WTC11 (cell line): ENCODE measurements around the gene SH3PXD2A.

Experiments used
- CBFB ChIP-seq: sonication (generic); formaldehyde crosslinking; IDR thresholded peaks from 2 replicates; pipeline ENCODE4 v1.8.1; 2022; ENCODE audit warnings: mild to moderate bottlenecking, low read depth, missing genetic modification reagents
- CREM ChIP-seq: sonication (generic); formaldehyde crosslinking; IDR thresholded peaks from 2 replicates; pipeline ENCODE4 v1.8.1; 2022; ENCODE audit warnings: mild to moderate bottlenecking, missing genetic modification reagents, moderate library complexity
- FOXK1 ChIP-seq: sonication (generic); formaldehyde crosslinking; IDR thresholded peaks from 2 replicates; pipeline ENCODE4 v1.8.0; 2022; ENCODE audit warnings: mild to moderate bottlenecking, moderate library complexity, missing genetic modification reagents
- FOXP1 ChIP-seq: sonication (generic); formaldehyde crosslinking; IDR thresholded peaks from 2 replicates; pipeline ENCODE4 v1.8.0; 2022; ENCODE audit warnings: missing genetic modification reagents, mild to moderate bottlenecking, moderate library complexity, borderline replicate concordance
- GRHL2 ChIP-seq: fragments of 250-450 bp; sonication (Bioruptor Pico); IDR thresholded peaks from 2 replicates; pipeline ENCODE4 v1.8.0; 2022; ENCODE audit warnings: mild to moderate bottlenecking, moderate library complexity; ENCODE audit not compliant: insufficient replicate concordance, severe bottlenecking
- NFE2L1 ChIP-seq: sonication (generic); formaldehyde crosslinking; IDR thresholded peaks from 2 replicates; pipeline ENCODE4 v1.8.1; 2023; ENCODE audit warnings: missing genetic modification reagents
- NR2C2 ChIP-seq: sonication (generic); formaldehyde crosslinking; IDR thresholded peaks from 2 replicates; pipeline ENCODE4 v1.8.0; 2022; ENCODE audit warnings: mild to moderate bottlenecking, missing genetic modification reagents
- NR3C1 ChIP-seq: sonication (generic); formaldehyde crosslinking; conservative IDR thresholded peaks from 2 replicates; pipeline ENCODE4 v1.8.1; 2023; ENCODE audit warnings: low read depth, mild to moderate bottlenecking, missing genetic modification reagents
- SP1 ChIP-seq: sonication (generic); formaldehyde crosslinking; conservative IDR thresholded peaks from 2 replicates; pipeline ENCODE4 v1.8.1; 2022; ENCODE audit warnings: missing genetic modification reagents
- TF ChIP-seq, protein P1 (sequence below): sonication (generic); formaldehyde crosslinking; conservative IDR thresholded peaks from 2 replicates; pipeline ENCODE4 v1.8.1; 2022; ENCODE audit warnings: mild to moderate bottlenecking, missing genetic modification reagents
- TF ChIP-seq, protein P2 (sequence below): sonication (generic); formaldehyde crosslinking; IDR thresholded peaks from 2 replicates; pipeline ENCODE4 v1.8.1; 2022; ENCODE audit warnings: mild to moderate bottlenecking, missing genetic modification reagents, moderate library complexity, borderline replicate concordance
- TF ChIP-seq, protein P3 (sequence below): fragments of 200-600 bp; IDR thresholded peaks from 2 replicates; pipeline ENCODE4 v1.8.0; 2022; ENCODE audit warnings: antibody characterized with exemption

DNA sequence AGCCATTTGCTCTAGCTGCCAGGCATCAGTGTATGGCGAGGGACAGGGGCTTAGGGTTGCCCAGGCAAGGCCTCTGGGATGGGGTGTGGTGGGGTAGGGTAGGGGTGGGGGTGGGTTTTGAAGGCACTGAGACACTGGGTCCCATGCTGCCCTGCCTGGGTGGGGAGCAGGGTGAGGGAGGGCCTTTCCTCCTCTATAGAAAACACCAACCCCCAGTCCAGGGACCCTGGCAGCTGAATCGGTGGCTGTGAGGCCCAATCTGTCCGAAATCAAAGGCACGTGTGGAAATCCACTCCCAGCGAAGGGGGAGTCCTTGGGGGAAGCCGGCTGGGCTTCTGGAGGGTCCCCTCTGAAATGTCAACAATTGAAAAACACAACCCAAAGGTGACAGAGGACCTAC, 255.5 kb downstream of the SH3PXD2A start:
- TF ChIP-seq, protein P1, sequence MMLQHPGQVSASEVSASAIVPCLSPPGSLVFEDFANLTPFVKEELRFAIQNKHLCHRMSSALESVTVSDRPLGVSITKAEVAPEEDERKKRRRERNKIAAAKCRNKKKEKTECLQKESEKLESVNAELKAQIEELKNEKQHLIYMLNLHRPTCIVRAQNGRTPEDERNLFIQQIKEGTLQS (CRISPR knock-in tag): no peak
- no peak for TF ChIP-seq CBFB (CRISPR knock-in tag)
- TF ChIP-seq CREM: no peak
- TF ChIP-seq FOXP1 (CRISPR knock-in tag): no peak
- TF ChIP-seq NR2C2 (CRISPR knock-in tag): no peak
- TF ChIP-seq, protein P2, sequence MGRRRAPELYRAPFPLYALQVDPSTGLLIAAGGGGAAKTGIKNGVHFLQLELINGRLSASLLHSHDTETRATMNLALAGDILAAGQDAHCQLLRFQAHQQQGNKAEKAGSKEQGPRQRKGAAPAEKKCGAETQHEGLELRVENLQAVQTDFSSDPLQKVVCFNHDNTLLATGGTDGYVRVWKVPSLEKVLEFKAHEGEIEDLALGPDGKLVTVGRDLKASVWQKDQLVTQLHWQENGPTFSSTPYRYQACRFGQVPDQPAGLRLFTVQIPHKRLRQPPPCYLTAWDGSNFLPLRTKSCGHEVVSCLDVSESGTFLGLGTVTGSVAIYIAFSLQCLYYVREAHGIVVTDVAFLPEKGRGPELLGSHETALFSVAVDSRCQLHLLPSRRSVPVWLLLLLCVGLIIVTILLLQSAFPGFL (CRISPR knock-in tag): no peak
- no peak for TF ChIP-seq NR3C1 (CRISPR knock-in tag)
- no peak for TF ChIP-seq FOXK1 (CRISPR knock-in tag)
- TF ChIP-seq, protein P3, sequence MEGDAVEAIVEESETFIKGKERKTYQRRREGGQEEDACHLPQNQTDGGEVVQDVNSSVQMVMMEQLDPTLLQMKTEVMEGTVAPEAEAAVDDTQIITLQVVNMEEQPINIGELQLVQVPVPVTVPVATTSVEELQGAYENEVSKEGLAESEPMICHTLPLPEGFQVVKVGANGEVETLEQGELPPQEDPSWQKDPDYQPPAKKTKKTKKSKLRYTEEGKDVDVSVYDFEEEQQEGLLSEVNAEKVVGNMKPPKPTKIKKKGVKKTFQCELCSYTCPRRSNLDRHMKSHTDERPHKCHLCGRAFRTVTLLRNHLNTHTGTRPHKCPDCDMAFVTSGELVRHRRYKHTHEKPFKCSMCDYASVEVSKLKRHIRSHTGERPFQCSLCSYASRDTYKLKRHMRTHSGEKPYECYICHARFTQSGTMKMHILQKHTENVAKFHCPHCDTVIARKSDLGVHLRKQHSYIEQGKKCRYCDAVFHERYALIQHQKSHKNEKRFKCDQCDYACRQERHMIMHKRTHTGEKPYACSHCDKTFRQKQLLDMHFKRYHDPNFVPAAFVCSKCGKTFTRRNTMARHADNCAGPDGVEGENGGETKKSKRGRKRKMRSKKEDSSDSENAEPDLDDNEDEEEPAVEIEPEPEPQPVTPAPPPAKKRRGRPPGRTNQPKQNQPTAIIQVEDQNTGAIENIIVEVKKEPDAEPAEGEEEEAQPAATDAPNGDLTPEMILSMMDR: no peak
- TF ChIP-seq NFE2L1 (CRISPR knock-in tag): no peak
- no peak for TF ChIP-seq GRHL2 (CRISPR knock-in tag)
- no peak for TF ChIP-seq SP1
